Right atrium auricular region (tissue), 2 donors: ENCODE results near the gene SUSD5. TPM values are rescaled to one million over a fixed set of nuclear protein-coding genes. Genes with fewer than 3 reads are reported as not detected.
A peak's percentile ranks its signal among the peaks of the same experiment; 100 is the strongest.

Experiments used
- DNase-seq: peaks from one replicate; pipeline ENCODE4 v3.0.0-alpha.2; 2019; ENCODE audit warnings: low spot score
- H3K27ac ChIP-seq, 2 donors: fragments of 200-600 bp; sonication (generic); 1 replicate in 1 of 2; 2 replicates in 1 of 2; pipeline ENCODE4 v1.5.1; 2016 to 2019
- H3K27me3 ChIP-seq, 2 donors: fragments of 200-600 bp; sonication (generic); one replicate each; pipeline versions ENCODE4 v1.5.1 to v1.6.0; 2017 to 2019
- H3K36me3 ChIP-seq: fragments of 200-600 bp; sonication (generic); one replicate; pipeline ENCODE4 v1.5.1; 2016
- H3K4me1 ChIP-seq, 2 donors: fragments of 200-600 bp; sonication (generic); one replicate each; pipeline versions ENCODE4 v1.5.1 to v1.6.0; 2017 to 2019
- H3K4me3 ChIP-seq, 2 donors: fragments of 200-600 bp; sonication (generic); 1 replicate in 1 of 2; 2 replicates in 1 of 2; pipeline ENCODE4 v1.5.1; 2017 to 2019; ENCODE audit warnings: mild to moderate bottlenecking in 1 of 2, moderate library complexity in 1 of 2
- H3K9me3 ChIP-seq, 2 donors: fragments of 200-600 bp; sonication (generic); one replicate each; pipeline ENCODE4 v1.5.1; 2019
- total RNA-seq, 2 donors: library from RNA; depleted of rRNA; stranded (reverse); fragments of >200 nt; gene quantifications; one replicate each; pipeline ENCODE4 v1.1.0, GENCODE V29; 2016
- TF ChIP-seq, protein P1 (sequence below), 2 donors: fragments of 200-600 bp; sonication (generic); IDR thresholded peaks; one replicate each; pipeline ENCODE4 v1.5.1; 2019; ENCODE audit warnings: antibody characterized with exemption in 2 of 2

Gene SUSD5
- total RNA-seq, 2 donors from 2014 or later = 1.1 to 1.7 TPM

DNA sequence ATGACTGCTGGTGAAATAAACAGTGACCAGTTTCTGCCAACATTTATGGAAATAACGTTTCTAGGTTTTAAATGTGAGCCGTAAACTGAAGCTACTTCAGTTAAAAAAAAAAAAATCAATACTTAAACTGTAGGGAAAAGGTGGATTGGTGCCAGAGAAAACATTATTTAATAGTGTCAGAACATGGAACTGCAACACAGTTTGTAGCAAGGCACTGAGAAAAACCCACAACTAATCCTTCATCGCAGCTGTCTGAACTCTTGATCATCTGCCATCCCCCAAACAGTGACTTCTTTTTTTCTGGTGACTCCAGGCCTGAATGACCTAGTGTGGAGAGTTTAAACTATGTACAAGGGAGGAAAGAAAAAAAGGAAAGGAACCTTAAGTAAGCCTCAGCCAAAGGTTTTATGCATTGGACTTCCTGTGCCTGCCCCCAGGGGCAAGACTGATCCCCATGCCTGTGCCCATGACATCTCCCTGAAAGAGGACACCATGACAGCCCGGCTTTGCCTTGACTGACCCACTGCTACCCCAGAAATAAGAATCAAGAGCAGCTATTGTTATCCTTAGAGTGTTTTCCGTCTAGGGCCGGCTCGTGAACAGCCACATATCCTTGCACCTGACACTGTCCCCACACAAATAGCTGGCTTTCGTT lies 71.7 kb downstream of the SUSD5 start:
- H3K4me1 ChIP-seq = peaks cover 0 to 5% of the 10 kb centered on the region in 2 donors
- no peaks in the 10 kb centered on the region for H3K9me3 ChIP-seq
- H3K36me3 ChIP-seq = peaks cover 23% of the 10 kb centered on the region
- no peak overlapping the region for H3K27ac ChIP-seq
- DNase-seq = no peak
- no peaks in the 10 kb centered on the region for H3K27me3 ChIP-seq
- no peak overlapping the region for H3K4me3 ChIP-seq
- TF ChIP-seq, protein P1, sequence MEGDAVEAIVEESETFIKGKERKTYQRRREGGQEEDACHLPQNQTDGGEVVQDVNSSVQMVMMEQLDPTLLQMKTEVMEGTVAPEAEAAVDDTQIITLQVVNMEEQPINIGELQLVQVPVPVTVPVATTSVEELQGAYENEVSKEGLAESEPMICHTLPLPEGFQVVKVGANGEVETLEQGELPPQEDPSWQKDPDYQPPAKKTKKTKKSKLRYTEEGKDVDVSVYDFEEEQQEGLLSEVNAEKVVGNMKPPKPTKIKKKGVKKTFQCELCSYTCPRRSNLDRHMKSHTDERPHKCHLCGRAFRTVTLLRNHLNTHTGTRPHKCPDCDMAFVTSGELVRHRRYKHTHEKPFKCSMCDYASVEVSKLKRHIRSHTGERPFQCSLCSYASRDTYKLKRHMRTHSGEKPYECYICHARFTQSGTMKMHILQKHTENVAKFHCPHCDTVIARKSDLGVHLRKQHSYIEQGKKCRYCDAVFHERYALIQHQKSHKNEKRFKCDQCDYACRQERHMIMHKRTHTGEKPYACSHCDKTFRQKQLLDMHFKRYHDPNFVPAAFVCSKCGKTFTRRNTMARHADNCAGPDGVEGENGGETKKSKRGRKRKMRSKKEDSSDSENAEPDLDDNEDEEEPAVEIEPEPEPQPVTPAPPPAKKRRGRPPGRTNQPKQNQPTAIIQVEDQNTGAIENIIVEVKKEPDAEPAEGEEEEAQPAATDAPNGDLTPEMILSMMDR (IDR thresholded peaks at IDR 0.05) = no peak

DNA sequence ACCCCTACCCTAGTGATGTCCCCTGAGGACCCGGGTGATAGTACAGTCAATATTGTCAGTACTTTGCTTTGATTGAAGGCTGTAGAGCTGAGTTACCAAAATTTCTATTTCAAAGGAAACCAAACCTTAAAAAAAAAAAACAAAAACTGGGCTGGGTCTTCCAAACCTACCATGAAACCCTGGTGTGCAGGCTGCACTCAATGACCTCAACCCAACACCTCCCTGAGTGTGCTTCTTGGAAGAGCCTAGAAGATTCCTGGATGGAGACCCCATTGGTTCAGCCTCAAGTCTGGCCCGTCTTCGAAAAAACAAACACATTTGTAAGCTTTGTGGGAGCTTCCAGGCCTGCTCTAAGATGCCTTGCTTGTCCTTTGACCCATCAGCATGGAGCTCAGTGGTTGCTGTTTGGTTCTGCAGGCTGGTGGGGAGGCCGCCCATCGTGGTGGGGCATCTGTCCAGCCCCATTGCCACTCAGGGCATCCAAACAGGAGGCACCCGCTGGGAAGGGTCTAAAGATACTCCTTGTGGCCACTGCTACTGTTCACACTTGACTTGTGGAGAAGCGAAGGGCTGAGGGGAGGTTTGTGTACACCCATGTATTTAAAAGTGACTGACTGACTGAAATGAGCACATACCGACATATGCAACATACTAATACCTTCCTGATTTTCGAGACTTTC lies 72.6 kb downstream of the SUSD5 start:
- H3K27me3 ChIP-seq = no peaks in the 10 kb centered on the region
- TF ChIP-seq, protein P1 (IDR thresholded peaks at IDR 0.05) = no peak
- H3K4me3 ChIP-seq = no peak overlapping the region
- DNase-seq = no peak
- peaks cover 0 to 5% of the 10 kb centered on the region in 2 donors for H3K4me1 ChIP-seq
- H3K9me3 ChIP-seq = no peaks in the 10 kb centered on the region
- H3K27ac ChIP-seq = no peak overlapping the region
- H3K36me3 ChIP-seq = peaks cover 29% of the 10 kb centered on the region

DNA sequence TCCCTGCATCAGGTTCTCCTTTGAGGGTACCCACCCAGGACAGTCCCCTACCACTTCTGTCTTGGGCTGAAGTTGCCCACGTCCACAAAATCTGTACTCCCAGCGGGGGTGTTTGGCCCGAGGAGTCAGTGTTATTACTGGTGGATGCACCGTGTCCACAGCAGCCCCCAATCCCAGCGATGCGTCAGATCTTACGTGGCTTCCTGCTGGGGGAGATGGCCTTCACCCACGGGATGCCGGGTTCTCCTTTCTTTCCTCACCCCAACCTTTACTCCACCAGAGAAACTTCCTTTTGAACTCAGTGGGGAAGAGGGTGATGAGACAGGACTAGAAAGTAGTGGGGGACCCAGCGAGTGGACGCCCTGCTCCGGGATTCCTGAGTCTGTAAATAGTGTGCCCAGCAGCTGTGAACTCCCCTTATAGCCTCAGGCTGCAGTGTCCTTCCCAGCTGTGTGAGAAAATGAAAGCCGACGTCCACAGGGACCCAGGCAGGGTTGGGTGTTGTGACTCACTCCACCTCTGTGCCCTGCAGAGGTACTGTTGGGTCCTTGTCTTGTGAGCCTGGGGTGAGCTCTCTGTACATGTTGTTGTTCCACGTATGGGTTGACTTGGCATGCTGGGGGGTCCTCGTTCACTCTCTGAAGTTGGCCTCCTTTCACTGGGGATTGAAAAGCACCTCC lies 73.2 kb downstream of the SUSD5 start:
- no peaks in the 10 kb centered on the region for H3K27me3 ChIP-seq
- TF ChIP-seq, protein P1 (IDR thresholded peaks at IDR 0.05) = no peak
- H3K4me3 ChIP-seq = no peak overlapping the region
- no peak for DNase-seq
- peaks cover 34% of the 10 kb centered on the region for H3K36me3 ChIP-seq
- peaks cover 0 to 5% of the 10 kb centered on the region in 2 donors for H3K4me1 ChIP-seq
- no peaks in the 10 kb centered on the region for H3K9me3 ChIP-seq
- no peak overlapping the region for H3K27ac ChIP-seq

DNA sequence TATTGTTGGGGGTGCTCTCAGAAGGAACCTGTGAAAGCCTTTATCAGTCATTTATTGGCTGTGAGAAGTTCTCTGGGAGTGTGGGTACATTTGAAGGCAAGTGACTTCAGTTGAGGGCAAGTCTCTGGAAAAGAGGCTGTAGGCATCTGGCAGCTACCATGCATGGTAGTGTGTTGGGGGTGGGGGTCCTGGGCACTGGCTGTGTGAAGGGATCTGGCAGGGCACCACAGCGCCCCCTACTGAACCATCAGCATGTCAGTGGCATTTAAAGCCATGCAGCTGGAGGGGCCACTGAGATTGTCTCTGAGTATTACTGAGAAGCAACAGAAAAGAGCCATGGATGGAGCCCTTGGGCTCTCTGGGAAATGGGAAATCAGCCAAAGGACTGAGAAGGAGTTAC lies 74.2 kb downstream of the SUSD5 start:
- Histone ChIP-seq H3K27me3 (no peaks in the 10 kb centered on the region), H3K27ac (no peak overlapping the region), H3K9me3 (no peaks in the 10 kb centered on the region), H3K36me3 (peaks cover 34% of the 10 kb centered on the region), H3K4me3 (no peak overlapping the region), H3K4me1 (peaks cover 0 to 5% of the 10 kb centered on the region in 2 donors)
- no peak for DNase-seq
- TF ChIP-seq, protein P1 (IDR thresholded peaks at IDR 0.05) = peak in 1 of 2 donors; percentile 13

DNA sequence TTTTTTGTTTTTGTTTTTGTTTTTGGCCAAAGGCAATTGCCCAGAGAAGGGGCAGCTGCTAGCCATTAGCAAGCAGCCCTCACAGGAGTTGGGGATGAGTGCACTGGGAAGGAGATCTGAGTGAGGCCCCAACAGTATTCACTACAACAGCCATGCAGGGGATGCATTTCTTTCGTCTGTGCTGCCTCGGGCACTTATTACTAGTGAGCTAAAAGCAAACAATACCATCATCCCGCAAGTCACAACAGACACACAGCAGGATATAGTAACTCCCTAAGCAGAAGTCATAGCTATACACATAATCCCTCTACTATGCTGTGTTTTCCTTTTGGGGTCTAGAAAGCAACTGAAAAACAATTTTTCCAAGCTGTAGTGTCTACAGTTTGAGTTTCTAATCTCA lies 77.6 kb downstream of the SUSD5 start:
- Histone ChIP-seq H3K9me3 (no peaks in the 10 kb centered on the region), H3K36me3 (peaks cover 48% of the 10 kb centered on the region), H3K4me1 (no peaks in the 10 kb centered on the region), H3K27me3 (no peaks in the 10 kb centered on the region), H3K27ac (no peak overlapping the region), H3K4me3 (no peak overlapping the region)
- DNase-seq = no peak
- TF ChIP-seq, protein P1 (IDR thresholded peaks at IDR 0.05) = no peak
